Right cardiac atrium (tissue), 5 donors: ENCODE measurements around the gene CCNF. TPM values are rescaled to one million over a fixed set of nuclear protein-coding genes. Genes with fewer than 3 reads are reported as not detected.

Source experiments
- ATAC-seq, 2 donors: fragments of 200-7000 bp; cut with Tn5 transposase; one replicate each; pipeline versions ENCODE4 v1.8.0 to v1.9.1; 2020; ENCODE audit warnings: moderate library complexity in 2 of 2, mild to moderate bottlenecking in 1 of 2
- DNase-seq, 3 donors: peaks; one replicate each; pipeline ENCODE4 v3.0.0-alpha.2; 2020
- H3K27ac ChIP-seq: one replicate; pipeline ENCODE4 v1.5.1; 2013; ENCODE audit warnings: mild to moderate bottlenecking, low read length, control low read depth, moderate library complexity
- H3K27me3 ChIP-seq: one replicate; pipeline ENCODE4 v1.6.1; 2013; ENCODE audit not compliant: control insufficient read depth, insufficient read depth
- H3K4me1 ChIP-seq: one replicate; pipeline ENCODE4 v1.6.1; 2013; ENCODE audit warnings: low read length; ENCODE audit not compliant: control insufficient read depth, insufficient read depth
- H3K4me3 ChIP-seq: one replicate; pipeline ENCODE4 v1.5.1; 2013; ENCODE audit warnings: low read length, control low read depth
- H3K9me3 ChIP-seq: one replicate; pipeline ENCODE4 v1.6.1; 2013; ENCODE audit warnings: low read length; ENCODE audit not compliant: control insufficient read depth
- WGBS: extraction: QIAGEN DNeasy Blood & Tissue Kit; methylation state at CpG from one replicate; pipeline ENCODE4 v1.1.7; 2013; 5-methylcytosine and 5-hydroxymethylcytosine counted together
- intact Hi-C, 4 donors: fragments of 100-400 bp; cut with DNase I; formaldehyde crosslinking; loops; one replicate each; pipeline versions ENCODE4 v1.11.0 to v1.14.0; 2022 to 2023
- polyA plus RNA-seq: library from polyadenylated mRNA; stranded (reverse); fragments of 200-250 nt; gene quantifications from one replicate; pipeline ENCODE4 v1.2.3, GENCODE V29; 2013
- total RNA-seq, 4 donors: library from RNA; stranded (reverse); fragmentation: NEBNext Ultra II Directional; extraction: Animal tissue kit (Norgen Biotek cat#: 25700); gene quantifications; one replicate each; pipeline ENCODE4 v1.2.1, GENCODE V29; 2021
- donor health status: healthy with polysubstance abuse.
- donor health status: DM: no; HTN: yes; CAD: no.
- donor health status: DM: no; HTN: no; CAD: no.
- donor health status: DM: no; HTN: yes; CAD: no; lungs with severe emphysema.
- donor health status: DM: yes; HTN: yes; CAD: no.

CCNF gene
- total and polyA plus RNA-seq, 5 donors = 0.70 to 1.9 (median 1.2) TPM

DNA sequence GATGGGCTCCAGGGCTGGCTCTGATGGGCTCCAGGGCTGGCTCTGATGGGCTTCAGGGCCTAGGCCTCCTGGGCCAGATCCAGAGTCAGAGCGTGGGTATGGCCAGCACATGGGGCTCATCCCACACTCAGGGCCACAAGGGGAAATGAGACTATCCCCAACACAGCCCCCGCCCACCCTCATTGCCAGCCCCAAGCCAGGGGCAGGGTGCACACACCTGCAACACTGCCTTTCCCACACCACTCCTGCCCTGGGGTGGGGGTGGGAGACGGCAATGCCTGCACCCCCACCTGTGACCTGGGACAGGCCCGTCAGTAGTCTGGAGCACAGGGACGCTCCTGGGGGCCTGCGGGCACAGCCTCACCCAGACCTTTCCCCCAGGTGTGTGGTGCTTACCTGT lies 70.2 kb downstream of the CCNF start:
- no peak overlapping the region for H3K27ac ChIP-seq
- intact Hi-C loops = loop anchor here in 2 of 4 donors (2.0 to 10.0 kb wide), 2 partner anchors 159 to 165 kb away; partner anchors contain the start of gene ABCA3 (in 1 of the 2)

DNA sequence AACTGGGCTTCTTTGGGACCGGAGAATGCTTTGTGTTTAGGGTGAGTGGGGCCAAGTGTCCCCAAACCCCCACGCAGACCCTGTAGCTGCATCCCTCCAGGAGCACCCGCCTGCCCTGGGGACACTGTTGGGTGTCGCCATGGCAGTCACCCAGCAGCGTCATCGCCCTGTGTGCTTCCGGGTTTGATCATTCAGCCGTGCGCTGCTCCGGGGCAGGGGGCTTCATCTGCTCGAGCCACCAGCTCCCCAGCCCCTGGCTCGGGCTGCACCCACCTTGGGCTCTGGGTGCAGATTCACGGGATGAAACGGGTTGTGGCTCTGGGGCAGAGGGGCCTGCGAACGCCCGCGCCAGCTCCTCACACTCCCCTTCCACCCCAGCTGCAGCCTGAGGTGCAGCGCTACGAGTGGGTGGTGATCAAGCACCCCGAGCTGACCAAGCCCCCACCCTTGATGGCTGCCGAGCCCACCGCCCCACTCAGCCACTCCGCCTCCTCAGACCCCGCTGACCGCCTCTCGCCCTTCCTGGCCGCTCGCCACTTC lies 70.7 kb downstream of the CCNF start:
- ATAC-seq = no peak
- intact Hi-C loops = loop anchor here in 3 of 4 donors (2.0 to 10.0 kb wide), 4 partner anchors 73 to 165 kb away; partner anchors contain the start of genes ABCA3 (in 1 of the 3) and CCNF (in 1 of the 3)
- peaks cover 12% of the 10 kb centered on the region for H3K4me1 ChIP-seq
- no peak overlapping the region for H3K4me3 ChIP-seq
- 93% methylated on average over 29 of the region's 29 CpGs for WGBS
- H3K27me3 ChIP-seq = no peaks in the 10 kb centered on the region
- H3K9me3 ChIP-seq = no peaks in the 10 kb centered on the region
- peak in 1 of 3 donors; percentile 53 for DNase-seq
- no peak overlapping the region for H3K27ac ChIP-seq

More for the DNA sequence above, 70.2 kb downstream of the CCNF start:
- peaks cover 12% of the 10 kb centered on the region for H3K4me1 ChIP-seq
- no peaks in the 10 kb centered on the region for H3K9me3 ChIP-seq
- H3K4me3 ChIP-seq = no peak overlapping the region
- H3K27me3 ChIP-seq = no peaks in the 10 kb centered on the region
- 97% methylated on average over 6 of the region's 6 CpGs for WGBS
- no peak for ATAC-seq
- peak in 1 of 3 donors; percentile 57 for DNase-seq

- Histone ChIP-seq H3K27me3 (no peaks in the 10 kb centered on the region), H3K4me1 (peaks cover 12% of the 10 kb centered on the region), H3K4me3 (no peak overlapping the region), H3K27ac (no peak overlapping the region), H3K9me3 (no peaks in the 10 kb centered on the region)
- DNase-seq (peak in 1 of 3 donors; percentile 75), ATAC-seq (no peak)
- intact Hi-C loops = loop anchor here in 1 of 4 donors (2.0 to 5.0 kb wide), 2 partner anchors 73 to 158 kb away; partner anchors contain the start of gene CCNF
- WGBS = 87% methylated on average over 20 of the region's 20 CpGs
Observed at GRCh38 chr16:2500430-2500917, 71.2 kb downstream of the CCNF start.

DNA sequence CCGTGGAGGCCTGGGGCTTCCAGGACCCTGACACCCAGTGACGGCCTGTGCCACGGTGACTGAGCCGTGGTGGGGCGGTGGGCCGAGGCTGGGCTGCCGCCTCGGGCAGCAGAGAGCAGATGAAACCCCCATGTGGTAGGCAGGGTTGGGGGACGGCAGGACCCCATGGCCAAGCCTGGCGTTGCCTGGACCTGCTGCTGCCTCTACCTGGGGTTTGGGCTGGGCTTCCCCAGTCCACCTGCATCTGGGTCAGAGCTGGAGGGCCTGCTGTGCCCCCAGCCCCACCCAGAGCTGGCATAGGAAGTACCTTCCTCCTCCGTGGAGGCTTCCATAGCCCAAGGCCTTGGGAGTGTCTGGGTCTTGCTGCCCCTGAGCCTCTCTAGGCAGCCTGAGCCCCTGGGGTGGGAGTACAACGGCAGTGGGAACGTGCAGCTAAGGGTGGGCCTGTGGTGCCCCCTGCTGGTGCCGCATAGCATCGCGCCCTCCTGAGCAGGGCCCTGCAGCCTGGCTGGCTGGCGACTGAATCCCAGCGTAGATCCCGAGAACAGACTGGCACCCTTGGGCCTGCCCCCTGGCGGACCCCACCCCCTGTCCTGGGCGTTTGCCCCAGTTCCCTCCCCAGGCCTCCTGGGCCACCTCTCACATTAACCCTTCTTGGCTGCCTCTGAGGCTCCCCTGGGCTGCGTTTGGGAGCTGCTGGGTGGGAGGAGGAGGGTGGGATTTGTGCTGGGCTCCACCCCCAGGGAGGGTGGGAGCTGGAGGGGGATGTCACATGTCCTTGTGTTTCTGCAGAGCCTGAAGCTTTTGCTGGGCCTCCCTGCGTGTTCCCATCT lies 71.9 kb downstream of the CCNF start:
- Histone ChIP-seq H3K27me3 (no peaks in the 10 kb centered on the region), H3K9me3 (no peaks in the 10 kb centered on the region), H3K4me3 (no peak overlapping the region), H3K27ac (no peak overlapping the region), H3K4me1 (peaks cover 12% of the 10 kb centered on the region)
- DNase-seq (peak; percentile 81 to 95 (median 94)), ATAC-seq (peak; percentile 82 to 84)
- 37% methylated on average over 23 of the region's 23 CpGs for WGBS
- intact Hi-C loops = loop anchor here in 1 of 4 donors (2.0 to 5.0 kb wide), 2 partner anchors 74 to 158 kb away; partner anchors contain the start of gene CCNF

DNA sequence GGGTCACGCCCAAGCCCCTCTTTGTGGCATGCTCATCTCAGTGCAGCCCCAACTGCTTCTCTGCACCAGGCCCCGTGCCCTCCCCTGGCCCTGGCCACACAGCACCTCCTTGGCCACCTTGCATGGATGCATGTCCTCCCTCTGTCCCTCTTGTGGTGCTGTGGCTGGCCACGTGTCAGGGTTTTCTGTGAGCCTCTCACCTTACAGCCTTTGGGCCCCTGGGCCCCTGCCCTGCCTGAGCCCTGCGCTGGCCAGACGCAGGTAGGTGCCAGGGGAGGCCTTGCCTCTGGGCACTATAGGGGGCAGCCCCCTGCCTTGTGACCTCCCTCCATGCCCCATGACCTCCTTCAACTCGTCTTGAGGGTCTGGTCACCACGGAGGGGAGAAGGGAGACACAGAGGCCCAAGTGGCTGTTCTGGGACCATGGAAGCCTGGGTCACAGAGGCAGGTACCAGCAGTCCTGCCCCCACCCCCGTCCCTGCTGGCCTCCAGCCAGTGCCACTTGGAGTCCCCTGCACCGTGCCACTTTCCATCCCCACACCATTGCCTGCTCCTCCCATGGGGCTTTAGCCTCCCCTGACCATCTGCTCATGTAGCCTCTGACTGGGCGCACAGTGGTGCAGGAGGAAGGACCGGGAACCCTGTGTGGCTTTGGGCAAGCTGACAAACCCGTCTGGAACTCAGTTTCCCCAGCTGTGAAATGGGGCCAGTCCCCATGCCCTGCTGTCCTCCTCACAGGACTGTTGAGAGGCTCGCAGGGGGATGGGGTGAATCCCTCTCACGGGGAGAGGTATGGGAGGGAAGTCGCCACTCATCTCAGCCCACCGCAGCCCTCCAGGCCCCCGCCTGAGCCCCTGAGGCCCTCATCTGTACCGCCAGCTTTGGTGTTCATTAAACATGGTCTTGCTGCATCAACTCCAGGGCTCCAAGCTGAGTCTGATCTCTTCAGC lies 73.0 kb downstream of the CCNF start:
- intact Hi-C loops = loop anchor here in 1 of 4 donors (2.0 to 5.0 kb wide), 2 partner anchors 75 to 159 kb away; partner anchors contain the start of gene CCNF
- no peak overlapping the region for H3K4me3 ChIP-seq

GRCh38 chr16:2505695-2506094 lies 76.4 kb downstream of the CCNF start:
- peaks cover 2% of the 10 kb centered on the region for H3K4me1 ChIP-seq
- ATAC-seq = no peak

More for the DNA sequence above, 73.0 kb downstream of the CCNF start:
- H3K4me1 ChIP-seq = peaks cover 12% of the 10 kb centered on the region
- no peak for ATAC-seq
- no peaks in the 10 kb centered on the region for H3K9me3 ChIP-seq
- WGBS = 75% methylated on average over 18 of the region's 18 CpGs
- DNase-seq = peak in 1 of 3 donors; percentile 53
- H3K27me3 ChIP-seq = no peaks in the 10 kb centered on the region
- H3K27ac ChIP-seq = no peak overlapping the region

GRCh38 chr16:2507052-2507659 lies 77.9 kb downstream of the CCNF start:
- Histone ChIP-seq H3K27ac (no peak overlapping the region), H3K9me3 (no peaks in the 10 kb centered on the region), H3K4me1 (no peaks in the 10 kb centered on the region), H3K4me3 (no peak overlapping the region), H3K27me3 (no peaks in the 10 kb centered on the region)
- intact Hi-C loops = no loop called here
- 73% methylated on average over 14 of the region's 14 CpGs for whole genome bisulfite sequencing
- ATAC-seq (peak; percentile 1 to 5), DNase-seq (peak in 2 of 3 donors; percentile 72 to 80)

More at GRCh38 chr16:2505695-2506094, 76.4 kb downstream of the CCNF start:
- H3K9me3 ChIP-seq = no peaks in the 10 kb centered on the region
- no peaks in the 10 kb centered on the region for H3K27me3 ChIP-seq
- 83% methylated on average over 14 of the region's 14 CpGs for WGBS
- no peak overlapping the region for H3K4me3 ChIP-seq
- DNase-seq = peak in 1 of 3 donors; percentile 41
- intact Hi-C loops = no loop called here
- H3K27ac ChIP-seq = no peak overlapping the region

- no peaks in the 10 kb centered on the region for H3K4me1 ChIP-seq
- no peaks in the 10 kb centered on the region for H3K9me3 ChIP-seq
- intact Hi-C loops = no loop called here
- H3K4me3 ChIP-seq = no peak overlapping the region
- no peak overlapping the region for H3K27ac ChIP-seq
- H3K27me3 ChIP-seq = no peaks in the 10 kb centered on the region
- ATAC-seq = peak; percentile 53 to 56
- 84% methylated on average over 11 of the region's 11 CpGs for WGBS
- peak; percentile 52 to 86 (median 85) for DNase-seq
Observed at GRCh38 chr16:2507665-2508064, 78.4 kb downstream of the CCNF start.
